Measurements from ENCODE around the gene ACTR3.

- TF ChIP-seq CTCF (IDR thresholded peaks at IDR 0.05; ENCODE audit: insufficient read depth, low read length) (no peak), GABPA (IDR thresholded peaks at IDR 0.05; ENCODE audit: low read depth) (no peak)
These were observed 71.1 kb downstream of the ACTR3 start for GRCh38 chr2:113961000-113961399.

All from HL-60 (cell line).